C4-2B (cell line): ENCODE results near the gene CDKN2A.

Source experiments
- H3K27ac ChIP-seq: fragments of 450-650 bp; 2 replicates; pipeline ENCODE4 v1.5.1; 2017
- CTCF ChIP-seq: fragments of 450-650 bp; conservative IDR thresholded peaks from 2 replicates; pipeline ENCODE4 v1.5.1; 2017; ENCODE audit warnings: mild to moderate bottlenecking
- ZFX ChIP-seq: fragments of 450-650 bp; IDR thresholded peaks from 2 replicates; pipeline ENCODE4 v1.6.1; 2017

The CDKN2A gene

GRCh38 chr9:21969011-21969940, 24.9 kb downstream of the CDKN2A start:
- H3K27ac ChIP-seq = no peak overlapping the region
- TF ChIP-seq ZFX (no peak), CTCF (no peak)

- TF ChIP-seq ZFX (no peak), CTCF (no peak)
Measured at GRCh38 chr9:21968331-21969010, 25.7 kb downstream of the CDKN2A start.

GRCh38 chr9:21967702-21968101, 26.5 kb downstream of the CDKN2A start:
- TF ChIP-seq ZFX (no peak), CTCF (no peak)
- no peak overlapping the region for H3K27ac ChIP-seq

More at GRCh38 chr9:21968331-21969010, 25.7 kb downstream of the CDKN2A start:
- H3K27ac ChIP-seq = no peak overlapping the region

GRCh38 chr9:21967169-21967568, 27.0 kb downstream of the CDKN2A start:
- no peak for TF ChIP-seq CTCF
- no peak for TF ChIP-seq ZFX

GRCh38 chr9:21966140-21966851, 27.9 kb downstream of the CDKN2A start:
- H3K27ac ChIP-seq = no peak overlapping the region

More at GRCh38 chr9:21967169-21967568, 27.0 kb downstream of the CDKN2A start:
- no peak overlapping the region for H3K27ac ChIP-seq

GRCh38 chr9:21965401-21965951, 28.7 kb downstream of the CDKN2A start:
- TF ChIP-seq CTCF = no peak
- no peak for TF ChIP-seq ZFX
- no peak overlapping the region for H3K27ac ChIP-seq

More at GRCh38 chr9:21966140-21966851, 27.9 kb downstream of the CDKN2A start:
- TF ChIP-seq ZFX = no peak
- no peak for TF ChIP-seq CTCF
